ENCODE results near the gene PTPRH. TPM values are rescaled to one million over a fixed set of nuclear protein-coding genes. Genes with fewer than 3 reads are reported as not detected.

The PTPRH gene
- total RNA-seq, 1 experiment from 2014 or later: 2.3 TPM

GRCh38 chr19:55255618-55256423, 46.5 kb upstream of the PTPRH start:
- Histone ChIP-seq H3K9me3 (no peaks in the 10 kb centered on the region), H3K36me3 (ENCODE audit: control insufficient read depth, insufficient read depth, low read length) (peaks cover 3% of the 10 kb centered on the region), H3K4me3 (ENCODE audit: low read depth, low read length) (no peak overlapping the region), H3K27me3 (replicated peaks; ENCODE audit: control insufficient read depth, insufficient read depth, low read length) (no peaks in the 10 kb centered on the region), H3K4me1 (peaks cover 23% of the 10 kb centered on the region; the same call in 1 of the 2 replicates)
- Mint-ChIP-seq H3K4me1 (ENCODE audit: low read depth, unreplicated experiment) (peaks cover 27% of the 10 kb centered on the region), H3K36me3 (ENCODE audit: insufficient read depth, unreplicated experiment) (peaks cover 43% of the 10 kb centered on the region), H3K4me3 (ENCODE audit: unreplicated experiment) (peak overlapping the region; percentile 94), H3K27ac (ENCODE audit: unreplicated experiment) (peak overlapping the region; percentile 53), H3K9me3 (ENCODE audit: unreplicated experiment) (no peaks in the 10 kb centered on the region), H3K27me3 (ENCODE audit: insufficient read depth, unreplicated experiment) (no peaks in the 10 kb centered on the region)
- DNase-seq: no peak
- intact Hi-C loops (cut with micrococcal nuclease; ENCODE audit: unreplicated experiment): no loop called here
- no TSS peak for BruUV-seq (replicated peaks)
- ChIA-PET CTCF (no interaction called here), POLR2A (no interaction called here)
- TF ChIP-seq, protein P1, sequence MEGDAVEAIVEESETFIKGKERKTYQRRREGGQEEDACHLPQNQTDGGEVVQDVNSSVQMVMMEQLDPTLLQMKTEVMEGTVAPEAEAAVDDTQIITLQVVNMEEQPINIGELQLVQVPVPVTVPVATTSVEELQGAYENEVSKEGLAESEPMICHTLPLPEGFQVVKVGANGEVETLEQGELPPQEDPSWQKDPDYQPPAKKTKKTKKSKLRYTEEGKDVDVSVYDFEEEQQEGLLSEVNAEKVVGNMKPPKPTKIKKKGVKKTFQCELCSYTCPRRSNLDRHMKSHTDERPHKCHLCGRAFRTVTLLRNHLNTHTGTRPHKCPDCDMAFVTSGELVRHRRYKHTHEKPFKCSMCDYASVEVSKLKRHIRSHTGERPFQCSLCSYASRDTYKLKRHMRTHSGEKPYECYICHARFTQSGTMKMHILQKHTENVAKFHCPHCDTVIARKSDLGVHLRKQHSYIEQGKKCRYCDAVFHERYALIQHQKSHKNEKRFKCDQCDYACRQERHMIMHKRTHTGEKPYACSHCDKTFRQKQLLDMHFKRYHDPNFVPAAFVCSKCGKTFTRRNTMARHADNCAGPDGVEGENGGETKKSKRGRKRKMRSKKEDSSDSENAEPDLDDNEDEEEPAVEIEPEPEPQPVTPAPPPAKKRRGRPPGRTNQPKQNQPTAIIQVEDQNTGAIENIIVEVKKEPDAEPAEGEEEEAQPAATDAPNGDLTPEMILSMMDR (IDR thresholded peaks at IDR 0.05; ENCODE audit: insufficient read depth in 1 of 2, low read depth in 1 of 2, low read length in 1 of 2, severe bottlenecking in 1 of 2, unreplicated experiment in 1 of 2): no peak

DNA sequence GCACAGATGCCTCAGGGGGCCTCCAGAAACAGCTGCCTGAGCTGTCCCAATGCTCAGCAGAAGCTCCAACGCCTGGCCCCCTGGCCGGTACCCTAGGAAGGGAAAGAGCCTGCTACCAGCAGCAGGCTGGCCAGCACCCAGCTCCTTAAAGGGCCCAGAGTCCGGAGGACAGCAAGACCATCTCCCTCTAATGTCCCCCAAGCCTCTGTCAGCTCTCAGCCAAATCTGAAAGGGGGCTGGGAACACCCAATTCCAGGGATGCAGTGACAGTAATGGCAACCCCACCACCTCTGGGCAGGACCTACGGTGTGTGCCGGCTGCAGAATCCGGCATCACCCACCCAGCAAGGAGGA, 45.3 kb upstream of the PTPRH start:
- CTCF ChIA-PET: no interaction called here
- no TSS peak for BruUV-seq (replicated peaks)
- Mint-ChIP-seq H3K4me1 (ENCODE audit: low read depth, unreplicated experiment) (peaks cover 29% of the 10 kb centered on the region), H3K27me3 (ENCODE audit: insufficient read depth, unreplicated experiment) (no peaks in the 10 kb centered on the region), H3K9me3 (ENCODE audit: unreplicated experiment) (no peaks in the 10 kb centered on the region), H3K27ac (ENCODE audit: unreplicated experiment) (peak overlapping the region; percentile 26), H3K36me3 (ENCODE audit: insufficient read depth, unreplicated experiment) (peaks cover 50% of the 10 kb centered on the region), H3K4me3 (ENCODE audit: unreplicated experiment) (no peak overlapping the region)
- no peak for DNase-seq
- intact Hi-C loops (cut with micrococcal nuclease; ENCODE audit: unreplicated experiment): no loop called here
- H3K4me1 ChIP-seq: 0 out of 2 replicates have a peak, but pooled peaks cover 14% of the 10 kb centered on the region
- TF ChIP-seq, protein P1 (IDR thresholded peaks at IDR 0.05; ENCODE audit: insufficient read depth in 1 of 2, low read depth in 1 of 2, low read length in 1 of 2, severe bottlenecking in 1 of 2, unreplicated experiment in 1 of 2): no peak
- H3K36me3 ChIP-seq (ENCODE audit: control insufficient read depth, insufficient read depth, low read length): peaks cover 3% of the 10 kb centered on the region
- no peaks in the 10 kb centered on the region for H3K9me3 ChIP-seq
- no peak overlapping the region for H3K4me3 ChIP-seq (ENCODE audit: low read depth, low read length)
- no peaks in the 10 kb centered on the region for H3K27me3 ChIP-seq (replicated peaks; ENCODE audit: control insufficient read depth, insufficient read depth, low read length)
- POLR2A ChIA-PET: interaction anchor here (0.7 kb wide), 1 partner anchor 149 kb away, joined by 3 read pairs; no protein-coding TSS in a partner anchor

GRCh38 chr19:55253842-55254624, 44.7 kb upstream of the PTPRH start:
- H3K4me3 ChIP-seq (ENCODE audit: low read depth, low read length): no peak overlapping the region

More at GRCh38 chr19:55253842-55254624, 44.7 kb upstream of the PTPRH start:
- intact Hi-C loops (cut with micrococcal nuclease; ENCODE audit: unreplicated experiment): no loop called here
- Histone ChIP-seq H3K9me3 (no peaks in the 10 kb centered on the region), H3K4me1 (0 out of 2 replicates have a peak, but pooled peaks cover 14% of the 10 kb centered on the region), H3K36me3 (ENCODE audit: control insufficient read depth, insufficient read depth, low read length) (peaks cover 3% of the 10 kb centered on the region), H3K27me3 (replicated peaks; ENCODE audit: control insufficient read depth, insufficient read depth, low read length) (no peaks in the 10 kb centered on the region)
- Mint-ChIP-seq H3K4me1 (ENCODE audit: low read depth, unreplicated experiment) (peaks cover 29% of the 10 kb centered on the region), H3K27ac (ENCODE audit: unreplicated experiment) (peak overlapping the region; percentile 26), H3K4me3 (ENCODE audit: unreplicated experiment) (no peak overlapping the region), H3K27me3 (ENCODE audit: insufficient read depth, unreplicated experiment) (no peaks in the 10 kb centered on the region), H3K36me3 (ENCODE audit: insufficient read depth, unreplicated experiment) (peaks cover 44% of the 10 kb centered on the region), H3K9me3 (ENCODE audit: unreplicated experiment) (no peaks in the 10 kb centered on the region)
- ChIA-PET CTCF (no interaction called here), POLR2A (no interaction called here)
- DNase-seq: no peak
- TF ChIP-seq, protein P1 (IDR thresholded peaks at IDR 0.05; ENCODE audit: insufficient read depth in 1 of 2, low read depth in 1 of 2, low read length in 1 of 2, severe bottlenecking in 1 of 2, unreplicated experiment in 1 of 2): no peak
- no TSS peak for BruUV-seq (replicated peaks)

Data from Caco-2 (cell line).